Measurements from ENCODE around the gene ZNF500. TPM values are rescaled to one million over a fixed set of nuclear protein-coding genes. Genes with fewer than 3 reads are reported as not detected.

ZNF500 gene
- total and polyA plus RNA-seq, 4 donors = 3.0 to 7.4 (median 5.0) TPM

- WGBS = 95% methylated on average over 9 of the region's 9 CpGs
- TF ChIP-seq REST (IDR thresholded peaks at IDR 0.05) (no peak), HNF4A (conservative IDR thresholded peaks at IDR 0.05) (no peak), HNF4G (IDR thresholded peaks at IDR 0.05) (no peak), FOXA2 (IDR thresholded peaks at IDR 0.05) (no peak), EGR1 (IDR thresholded peaks at IDR 0.05; ENCODE audit: low read depth in 2 of 2) (no peak), CTCF (IDR thresholded peaks at IDR 0.05; ENCODE audit: low read depth, low read length, missing input control) (no peak), RXRA (IDR thresholded peaks at IDR 0.05) (no peak)
- Histone ChIP-seq H3K27me3 (ENCODE audit: control insufficient read depth in 4 of 4, insufficient read depth in 4 of 4, low read length in 3 of 4) (no peaks in the 10 kb centered on the region), H3K27ac (ENCODE audit: low read depth in 1 of 2, low read length in 2 of 2) (no peak overlapping the region), H3K4me3 (ENCODE audit: low read depth in 1 of 3, low read length in 3 of 3) (no peak overlapping the region), H3K9me3 (ENCODE audit: control insufficient read depth in 4 of 4, low read length in 3 of 4) (no peaks in the 10 kb centered on the region), H3K4me1 (ENCODE audit: control insufficient read depth in 4 of 4, insufficient read depth in 4 of 4, low read length in 3 of 4) (peaks cover 0 to 15% (median 13%) of the 10 kb centered on the region in 4 donors), H3K36me3 (ENCODE audit: control insufficient read depth in 4 of 4, insufficient read depth in 3 of 4, low read depth in 1 of 4, low read length in 3 of 4) (peaks cover 10 to 54% (median 27%) of the 10 kb centered on the region in 4 donors), H3K9ac (ENCODE audit: low read depth in 1 of 2, low read length in 2 of 2) (no peak overlapping the region)
- no peak for DNase-seq (ENCODE audit: low spot score)
Measured at GRCh38 chr16:4762205-4762604, 4.8 kb downstream of the ZNF500 start.

GRCh38 chr16:4760221-4760910, 6.6 kb downstream of the ZNF500 start:
- no peaks in the 10 kb centered on the region for H3K27me3 ChIP-seq (ENCODE audit: control insufficient read depth in 4 of 4, insufficient read depth in 4 of 4, low read length in 3 of 4)
- peaks cover 0 to 3% (median 2%) of the 10 kb centered on the region in 4 donors for H3K4me1 ChIP-seq (ENCODE audit: control insufficient read depth in 4 of 4, insufficient read depth in 4 of 4, low read length in 3 of 4)
- no peak overlapping the region for H3K9ac ChIP-seq (ENCODE audit: low read depth in 1 of 2, low read length in 2 of 2)
- no peak for DNase-seq (ENCODE audit: low spot score)
- peaks cover 12 to 63% (median 32%) of the 10 kb centered on the region in 4 donors for H3K36me3 ChIP-seq (ENCODE audit: control insufficient read depth in 4 of 4, insufficient read depth in 3 of 4, low read depth in 1 of 4, low read length in 3 of 4)
- WGBS = 95% methylated on average over 23 of the region's 23 CpGs
- no peak overlapping the region for H3K4me3 ChIP-seq (ENCODE audit: low read depth in 1 of 3, low read length in 3 of 3)
- H3K9me3 ChIP-seq (ENCODE audit: control insufficient read depth in 4 of 4, low read length in 3 of 4) = no peaks in the 10 kb centered on the region
- H3K27ac ChIP-seq (ENCODE audit: low read depth in 1 of 2, low read length in 2 of 2) = no peak overlapping the region
- no peak for TF ChIP-seq SP1 (IDR thresholded peaks at IDR 0.05)
- no peak for TF ChIP-seq CTCF (IDR thresholded peaks at IDR 0.05; ENCODE audit: low read depth, low read length, missing input control)
- TF ChIP-seq EGR1 (IDR thresholded peaks at IDR 0.05; ENCODE audit: low read depth in 2 of 2) = no peak
- no peak for TF ChIP-seq NR2F2 (IDR thresholded peaks at IDR 0.05)
- TF ChIP-seq HNF4A (conservative IDR thresholded peaks at IDR 0.05) = no peak
- no peak for TF ChIP-seq GABPA (IDR thresholded peaks at IDR 0.05 in 1 of 2, conservative IDR thresholded peaks at IDR 0.05 in 1 of 2)
- TF ChIP-seq RXRA (IDR thresholded peaks at IDR 0.05) = no peak
- no peak for TF ChIP-seq ATF3 (IDR thresholded peaks at IDR 0.05)
- TF ChIP-seq FOXA1 (IDR thresholded peaks at IDR 0.05) = no peak
- no peak for TF ChIP-seq YY1 (IDR thresholded peaks at IDR 0.05)
